Fibroblast of skin of back (primary cell): ENCODE results near the gene NEMP1.
A peak's percentile ranks its signal among the peaks of the same experiment; 100 is the strongest.
"Not testable (repeated sequence)": the region's sequence is repeated elsewhere in the genome, so short reads cannot be mapped to it uniquely, and the experiment has no call there.

ENCODE experiments used
- DNase-seq: peaks from one replicate; pipeline ENCODE4 v3.0.0-alpha.2; 2013

Gene NEMP1

DNA sequence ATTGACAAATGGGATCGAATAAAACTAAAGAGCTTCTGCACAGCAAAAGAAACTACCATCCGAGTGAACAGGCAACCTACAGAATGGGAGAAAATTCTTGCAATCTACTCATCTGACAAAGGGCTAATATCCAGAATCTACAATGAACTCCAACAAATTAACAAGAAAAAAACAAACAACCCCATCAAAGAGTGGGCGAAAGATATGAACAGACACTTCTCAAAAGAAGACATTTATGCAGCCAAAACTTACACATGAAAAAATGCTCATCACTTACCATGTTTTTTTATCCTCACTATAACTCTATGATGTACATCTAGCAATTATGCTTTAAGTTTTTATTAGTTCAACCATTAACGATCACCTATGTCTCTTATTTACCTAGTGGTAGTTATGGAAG is 24.7 kb downstream of the NEMP1 start:
- DNase-seq, result not testable (repeated sequence)

DNA sequence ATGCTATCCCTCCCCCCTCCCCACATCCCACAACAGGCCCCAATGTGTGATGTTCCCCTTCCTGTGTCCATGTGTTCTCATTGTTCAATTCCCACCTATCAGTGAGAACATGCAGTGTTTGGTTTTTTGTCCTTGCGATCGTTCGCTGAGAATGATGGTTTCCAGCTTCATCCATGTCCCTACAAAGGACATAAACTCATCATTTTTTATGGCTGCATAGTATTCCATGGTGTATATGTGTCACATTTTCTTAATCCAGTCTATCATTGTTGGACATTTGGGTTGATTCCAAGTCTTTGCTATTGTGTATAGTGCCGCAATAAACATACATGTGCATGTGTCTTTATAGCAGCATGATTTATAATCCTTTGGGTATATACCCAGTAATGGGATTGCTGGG is 25.4 kb downstream of the NEMP1 start:
- not testable (repeated sequence) for DNase-seq

DNA sequence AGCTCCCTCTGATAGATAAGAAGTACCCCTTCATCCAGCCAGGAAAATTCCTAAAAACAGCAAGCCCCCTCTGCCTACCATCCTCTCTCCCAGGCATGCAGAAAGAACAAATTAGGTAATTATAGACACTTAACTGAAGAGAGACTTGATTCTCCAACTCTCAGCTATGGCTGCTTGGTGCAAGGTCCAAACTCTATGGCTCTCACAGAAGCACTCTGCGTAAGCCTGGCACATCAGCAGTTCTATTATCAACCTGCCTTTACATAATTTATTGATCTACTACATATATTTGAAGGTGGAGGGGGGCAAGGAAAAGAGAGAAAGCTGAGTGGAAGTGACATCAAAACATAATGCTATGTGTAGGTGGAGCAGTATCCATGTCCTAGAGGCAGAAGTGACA is 27.6 kb downstream of the NEMP1 start:
- no peak for DNase-seq

DNA sequence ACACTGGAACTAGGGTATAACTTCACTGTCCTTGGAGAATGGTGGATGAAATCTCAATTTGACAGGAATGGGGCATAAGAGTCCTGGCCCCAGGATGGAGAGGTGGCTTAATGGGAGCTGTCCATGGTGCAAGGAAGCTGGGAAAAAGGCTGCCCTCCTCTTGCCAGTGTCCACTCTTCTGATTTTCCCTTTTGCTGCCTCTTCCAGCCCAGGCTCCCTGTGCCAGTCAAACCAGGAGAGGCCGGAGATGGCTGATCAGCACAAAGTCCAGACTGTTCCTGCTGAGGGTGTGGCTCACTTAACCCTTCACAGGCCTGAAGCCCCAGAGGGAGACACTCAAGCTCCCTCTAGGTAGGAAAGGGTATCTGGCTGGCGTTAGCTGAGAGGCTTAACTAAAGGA is 28.7 kb downstream of the NEMP1 start, which contains the start of gene MYO1A:
Gene MYO1A, minus strand, starts transcription at position 240 of the 400 bp plus-strand sequence. CDS start 1,806 bp downstream, outside the sequence.
- DNase-seq, result peak; percentile 23

DNA sequence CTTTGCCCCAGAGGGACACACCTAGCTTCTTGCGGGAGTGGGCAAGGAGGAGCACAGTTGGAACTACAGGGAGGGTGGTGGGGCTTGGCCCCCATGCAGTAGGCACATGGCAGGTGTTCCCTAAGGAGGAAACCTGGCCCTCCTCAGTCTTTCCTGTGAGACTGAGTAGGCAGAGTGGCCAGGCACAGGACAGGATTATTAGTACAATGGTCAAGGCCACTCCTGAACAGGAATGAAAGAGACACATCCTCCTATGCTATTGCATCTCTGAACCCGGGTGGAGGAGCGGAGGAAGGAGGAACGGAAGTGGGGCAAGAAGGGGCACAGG is 29.5 kb downstream of the NEMP1 start:
- no peak for DNase-seq

DNA sequence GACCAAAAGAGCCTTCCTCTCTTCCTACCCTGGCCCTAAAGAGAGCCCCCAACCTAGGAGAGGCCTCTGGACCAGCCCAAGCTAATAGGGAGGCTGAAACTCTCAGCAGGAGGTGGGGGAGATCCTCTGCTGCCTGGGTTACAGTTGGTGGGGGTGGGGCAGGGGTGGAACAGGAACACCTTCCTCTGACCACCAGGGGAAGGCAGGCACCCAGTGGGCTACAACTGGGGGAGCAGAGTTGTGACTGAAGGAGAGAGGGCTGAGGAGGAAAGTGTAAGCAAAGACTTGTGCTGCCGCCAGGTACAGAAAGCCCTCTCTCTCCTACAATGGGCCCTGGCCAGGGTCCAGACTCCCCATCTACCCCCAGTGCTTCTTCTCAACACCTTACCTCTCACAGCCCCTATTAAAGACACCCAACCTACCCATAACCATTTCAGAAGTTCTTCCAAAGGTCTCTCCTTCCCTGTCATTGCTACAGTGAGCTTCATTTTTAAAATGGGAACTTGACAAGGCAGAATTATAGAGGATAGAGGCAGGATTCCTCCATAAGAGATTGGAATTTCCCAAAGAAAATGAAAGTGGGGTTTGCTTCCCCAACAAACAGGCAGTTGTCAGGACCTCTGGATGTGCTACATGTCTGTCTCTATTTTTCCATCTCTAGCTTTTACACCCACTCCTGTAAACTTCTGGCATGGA is 30.0 kb downstream of the NEMP1 start:
- no peak for DNase-seq

DNA sequence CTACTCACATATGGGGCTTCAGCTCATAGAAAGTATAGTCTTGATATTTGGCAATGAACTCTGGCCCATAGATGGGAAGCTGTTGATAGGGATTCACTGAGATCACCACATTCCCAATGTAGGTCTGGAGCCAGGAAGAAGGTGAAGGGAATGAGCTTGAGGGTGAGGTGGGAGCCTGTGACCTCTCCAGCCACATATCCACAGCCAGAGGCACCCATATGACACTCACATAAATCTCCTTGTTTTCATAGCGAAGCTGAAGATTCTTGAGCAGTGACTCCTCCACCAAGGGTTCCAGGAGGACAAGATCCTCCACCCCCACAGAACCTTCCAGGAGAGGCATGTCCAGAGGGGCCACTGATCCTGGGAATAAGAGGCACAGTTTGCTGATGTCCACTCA is 30.6 kb downstream of the NEMP1 start:
- peak; percentile 55 for DNase-seq

DNA sequence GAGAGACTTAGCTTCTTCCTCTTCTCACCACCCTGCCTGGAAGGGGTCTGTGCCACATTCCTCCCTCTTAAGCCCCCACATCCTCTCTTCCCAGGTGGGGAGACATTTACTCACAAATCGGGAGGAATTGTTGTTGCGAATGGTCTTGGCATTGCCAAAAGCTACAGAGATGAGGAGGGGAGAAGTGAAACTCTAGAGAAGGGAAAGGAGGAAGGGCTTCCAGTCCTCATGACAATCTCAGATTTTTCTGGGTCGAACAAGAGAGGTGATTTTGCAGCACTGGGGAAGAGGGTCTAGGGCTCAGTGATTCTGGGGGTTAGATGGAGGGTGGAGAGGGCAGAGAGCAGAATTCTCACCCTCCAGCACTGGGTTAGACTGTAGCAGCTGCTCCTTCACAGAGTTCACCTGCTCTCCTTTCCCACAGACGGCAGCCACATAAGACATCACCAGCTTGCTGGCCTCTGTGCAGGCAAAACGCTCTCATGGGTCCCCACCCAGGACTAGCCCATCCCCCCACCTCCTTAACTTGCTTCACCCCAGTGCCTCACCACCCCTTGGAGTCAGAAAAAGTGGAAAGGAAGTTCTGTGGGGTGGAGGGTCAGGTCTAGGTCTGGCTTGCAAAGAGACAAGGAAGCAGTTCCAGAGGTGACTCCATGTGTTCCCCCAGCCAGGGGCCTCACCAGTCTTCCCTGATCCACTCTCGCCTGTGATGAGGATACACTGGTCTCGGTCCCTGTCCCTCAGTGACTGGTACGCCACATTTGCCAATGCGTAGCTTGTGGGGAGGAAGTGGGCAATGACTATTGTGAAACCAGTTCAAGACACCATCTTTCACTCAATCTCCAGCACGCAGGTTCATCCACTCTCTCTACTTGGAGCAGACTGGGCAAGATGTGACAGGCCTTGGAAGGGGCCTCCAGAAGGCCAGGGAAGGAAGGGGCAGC is 31.4 kb downstream of the NEMP1 start:
- DNase-seq, result no peak

DNA sequence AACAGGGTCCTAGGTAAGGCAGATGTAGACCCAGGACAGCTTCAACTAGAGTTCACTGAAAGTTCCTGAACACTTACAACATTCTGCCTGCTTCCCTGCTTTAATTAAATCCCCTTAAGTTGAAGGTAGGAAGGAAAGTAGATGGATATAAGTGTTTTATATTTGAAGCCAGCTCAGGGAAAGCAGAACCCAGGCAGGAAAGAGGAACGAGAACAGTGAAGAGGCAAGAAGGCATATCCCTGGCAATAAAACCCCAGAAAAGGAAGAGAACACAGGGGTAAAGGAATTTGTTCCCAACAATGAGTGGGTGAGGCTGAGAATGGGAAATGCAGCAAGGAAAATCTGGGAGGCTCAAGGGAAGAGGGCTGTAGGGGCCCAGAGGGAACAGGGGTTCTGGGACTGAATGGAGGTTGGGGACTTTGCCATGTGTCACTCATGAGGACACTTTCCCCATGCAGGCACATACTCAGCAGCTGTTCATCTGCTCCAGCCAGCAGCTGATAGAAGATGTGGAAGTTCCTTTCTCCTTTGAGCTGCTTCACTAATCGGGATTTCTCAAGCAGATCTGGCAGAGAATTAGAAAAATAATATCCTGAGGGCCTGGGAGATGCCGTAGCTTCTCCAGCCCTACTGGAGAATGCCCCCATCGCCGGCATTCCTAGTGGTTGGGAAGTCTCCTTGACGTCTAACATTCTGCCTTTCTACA is 32.4 kb downstream of the NEMP1 start:
- DNase-seq, result no peak

DNA sequence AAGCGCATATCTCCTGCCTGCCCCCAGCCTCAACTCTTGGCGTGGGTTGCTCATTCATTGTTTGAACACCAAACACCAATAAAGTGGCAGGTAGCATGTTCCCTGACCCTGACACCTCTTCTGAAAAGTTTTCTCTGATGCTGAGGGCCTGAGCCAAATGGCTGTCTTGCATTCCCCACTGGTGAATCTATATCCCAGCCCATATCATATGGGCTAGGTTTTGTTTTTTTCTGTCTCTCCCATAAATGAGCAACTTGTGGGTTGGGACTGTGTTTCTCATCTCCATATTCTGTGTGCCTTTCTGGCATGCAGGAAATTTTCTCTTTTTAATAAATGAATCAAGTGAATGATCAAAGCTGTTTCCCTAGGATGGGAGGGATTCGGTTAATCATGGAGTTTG is 33.7 kb downstream of the NEMP1 start:
- peak; percentile 9 for DNase-seq

DNA sequence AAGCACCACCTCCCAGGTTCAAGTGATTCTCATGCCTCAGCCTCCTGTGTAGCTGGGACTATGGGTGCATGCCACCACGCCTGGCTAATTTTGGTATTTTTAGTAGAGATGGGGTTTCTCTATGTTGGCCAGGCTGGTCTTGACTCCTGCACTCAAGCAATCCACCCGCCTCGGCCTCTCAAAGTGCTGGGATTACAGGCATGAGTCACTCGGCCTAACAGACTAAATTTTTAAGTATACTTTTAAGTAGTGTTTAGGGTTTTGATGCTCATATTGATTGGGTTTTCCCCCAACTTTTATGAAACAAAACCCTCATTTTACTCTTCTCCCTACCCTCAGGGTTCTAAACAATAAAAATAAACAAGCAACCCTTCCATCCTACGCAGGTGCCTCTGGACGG is 34.1 kb downstream of the NEMP1 start:
- no peak for DNase-seq

DNA sequence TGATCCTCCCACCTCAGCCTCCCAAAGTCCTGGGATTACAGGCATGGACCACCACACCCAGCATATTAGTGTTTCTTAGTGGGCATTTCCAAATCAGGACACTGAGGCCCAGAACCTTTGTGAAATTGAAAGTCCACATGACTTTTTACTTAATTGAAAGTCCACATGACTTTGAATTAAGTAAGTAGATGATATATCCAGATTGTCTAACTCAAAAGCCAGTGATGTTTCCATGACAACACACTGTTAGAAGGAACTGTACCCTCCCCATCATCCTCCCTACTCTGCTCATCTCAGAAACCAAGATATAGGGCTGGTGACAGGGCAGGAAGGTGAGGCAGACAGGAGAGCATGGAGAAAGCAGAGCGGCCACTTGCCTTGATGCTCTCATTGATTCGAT is 35.9 kb downstream of the NEMP1 start:
- DNase-seq, result no peak

DNA sequence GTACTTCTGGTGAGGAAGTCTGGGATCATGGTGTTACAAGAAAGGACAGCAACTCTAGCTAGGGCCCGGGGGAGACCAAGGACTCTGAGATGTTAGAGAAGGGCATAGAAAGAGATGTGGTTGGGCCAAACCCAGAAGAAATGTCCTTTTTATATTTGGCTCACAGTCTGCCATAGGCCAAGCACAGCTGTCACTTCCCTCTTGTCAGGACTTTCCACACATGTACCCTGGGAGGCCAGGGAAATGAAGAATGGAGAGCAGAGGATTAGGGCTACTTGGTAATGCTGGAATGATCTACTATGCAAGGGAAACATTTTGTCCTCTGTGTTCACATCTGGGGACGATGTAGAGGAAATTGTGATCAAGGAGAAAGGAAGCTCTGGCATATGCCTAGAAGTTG is 37.8 kb downstream of the NEMP1 start:
- no peak for DNase-seq

DNA sequence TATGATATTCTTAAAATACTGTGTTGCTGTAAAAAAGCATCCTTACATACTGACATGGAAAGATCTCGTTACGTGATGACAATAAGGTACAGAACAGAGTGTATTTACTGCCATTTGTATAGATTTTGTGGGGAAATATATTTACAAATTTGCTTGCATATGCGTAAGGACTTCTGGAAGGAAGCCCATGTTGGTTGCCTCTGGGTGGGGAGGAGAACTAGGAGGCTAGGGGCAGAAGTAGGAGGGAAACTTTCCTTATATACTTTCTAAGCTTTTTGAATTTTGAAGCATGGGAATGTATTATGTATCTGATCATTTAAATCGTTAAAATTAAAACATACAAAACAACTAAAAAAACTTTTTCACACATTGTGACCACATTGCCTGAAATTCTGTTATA is 38.4 kb downstream of the NEMP1 start:
- DNase-seq, result no peak

DNA sequence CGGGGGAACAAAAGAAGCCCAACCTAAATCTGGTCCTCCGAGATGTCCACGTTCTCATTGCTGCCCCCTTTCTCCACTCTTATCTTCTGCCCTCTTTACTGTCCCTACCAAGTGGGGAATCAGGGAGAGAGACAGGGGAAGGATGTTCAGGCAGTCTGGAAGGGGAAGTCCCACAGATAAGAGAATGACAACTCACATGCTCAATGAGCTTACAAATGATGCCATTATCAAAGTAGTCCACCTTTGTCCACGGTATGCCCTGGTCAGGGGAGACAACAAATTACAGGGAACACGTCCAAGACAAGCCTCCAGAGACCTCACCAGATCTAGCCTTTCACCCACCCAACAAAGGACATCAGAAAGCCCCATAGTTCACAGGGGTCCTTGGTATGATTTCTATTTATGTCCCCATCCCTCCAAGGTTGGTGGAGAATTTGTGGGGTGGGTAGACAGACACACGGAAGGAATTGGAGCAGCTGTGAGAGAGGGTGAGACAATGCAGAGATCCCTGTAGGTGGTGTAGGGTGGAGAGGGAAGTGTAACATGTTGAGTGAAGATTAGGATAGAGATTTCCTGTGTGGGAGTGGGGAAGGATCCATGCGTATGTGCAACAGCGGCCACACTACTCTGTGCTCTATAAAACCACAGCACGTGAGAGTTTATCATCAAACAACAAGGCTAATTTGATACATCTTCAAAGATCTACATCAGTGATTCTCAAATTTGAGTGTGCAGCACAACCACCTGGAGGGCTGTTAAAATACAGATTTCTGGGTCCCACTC is 39.4 kb downstream of the NEMP1 start:
- DNase-seq, result no peak

DNA sequence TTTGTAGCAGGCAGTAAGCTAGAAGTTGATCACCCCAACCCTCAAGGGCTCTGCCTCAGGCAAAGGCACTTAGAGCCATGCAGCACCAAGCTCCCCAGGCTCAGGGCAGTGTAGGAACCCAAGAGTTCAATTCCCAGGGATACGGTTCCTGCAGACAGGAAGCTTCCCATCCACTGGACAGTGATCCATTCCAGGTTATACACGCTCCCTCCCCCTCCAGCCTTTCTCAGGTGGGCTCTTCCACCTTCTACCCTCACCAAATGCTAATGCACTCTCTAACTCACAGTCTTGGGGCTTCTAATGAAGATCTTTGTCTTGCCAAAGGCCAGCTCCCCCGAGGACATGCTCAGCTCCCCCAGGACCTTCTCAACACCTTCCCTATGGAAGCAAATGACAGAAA is 41.3 kb downstream of the NEMP1 start:
- DNase-seq, result no peak

DNA sequence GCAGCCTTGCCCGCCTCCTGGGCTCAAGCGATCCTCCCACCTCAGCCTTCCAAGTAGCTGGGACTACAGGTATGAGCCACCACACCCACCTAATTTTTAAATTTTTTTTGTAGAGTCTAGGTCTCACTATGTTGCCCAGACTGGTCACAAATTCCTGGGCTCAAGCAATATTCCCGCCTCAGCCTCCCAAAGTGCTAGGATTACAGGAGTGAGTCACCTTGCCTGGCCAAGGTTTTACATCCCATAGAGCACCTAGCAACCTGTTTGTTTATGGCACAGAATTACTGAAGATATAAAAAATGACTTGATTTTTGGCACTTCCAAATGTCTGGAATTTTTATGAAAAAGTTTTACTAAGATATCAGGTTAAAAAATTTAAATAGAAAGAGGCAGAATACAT is 45.2 kb downstream of the NEMP1 start:
- DNase-seq, result no peak

DNA sequence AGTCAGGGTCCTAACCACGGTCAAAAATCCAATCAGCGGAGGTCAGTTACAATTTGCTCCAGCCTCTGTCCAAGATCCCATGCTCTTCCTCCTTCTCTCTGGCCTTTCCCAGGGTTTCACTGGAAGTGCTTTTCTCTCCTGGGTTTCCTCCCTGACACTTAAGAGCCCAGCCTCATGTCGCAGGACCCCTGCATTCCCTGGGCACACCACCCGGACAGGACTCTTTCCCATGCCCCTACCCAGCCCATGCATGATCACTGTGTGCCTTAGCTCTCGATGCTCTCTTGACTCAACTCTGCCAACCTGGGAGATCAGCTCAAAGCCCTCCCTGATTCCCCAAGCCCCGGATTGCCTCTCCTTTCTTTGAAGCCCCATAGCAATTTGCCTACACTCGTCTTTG is 46.8 kb downstream of the NEMP1 start:
- DNase-seq, result no peak

DNA sequence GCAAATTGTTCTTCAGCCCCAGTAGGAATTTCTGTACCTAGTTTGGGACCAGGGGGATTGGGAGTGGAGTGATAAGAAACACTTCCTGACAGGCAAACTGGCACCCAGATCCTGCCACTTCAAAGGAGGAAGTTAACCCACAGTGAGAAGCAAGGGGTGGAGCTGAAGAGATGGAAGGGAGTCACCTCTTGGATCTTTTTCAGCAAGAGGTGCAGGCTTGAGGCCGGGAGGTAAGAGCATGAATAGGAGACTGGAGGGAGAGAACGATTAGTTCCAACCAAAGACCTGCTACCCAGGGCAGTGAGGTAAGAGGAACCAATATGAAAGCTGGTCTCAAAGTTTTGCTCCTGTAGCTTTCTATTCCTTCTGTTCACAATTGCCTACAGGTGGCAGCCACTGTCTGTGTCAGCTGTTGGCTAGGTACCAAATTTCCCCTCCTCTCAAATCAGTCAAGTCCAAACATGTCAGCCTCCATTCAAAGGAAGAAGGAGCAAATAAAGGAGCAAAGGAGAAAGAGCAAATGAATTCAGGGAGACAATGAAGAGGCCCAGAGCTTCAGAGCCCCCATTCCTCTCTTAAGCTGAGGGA is 47.4 kb downstream of the NEMP1 start:
- DNase-seq, result no peak

DNA sequence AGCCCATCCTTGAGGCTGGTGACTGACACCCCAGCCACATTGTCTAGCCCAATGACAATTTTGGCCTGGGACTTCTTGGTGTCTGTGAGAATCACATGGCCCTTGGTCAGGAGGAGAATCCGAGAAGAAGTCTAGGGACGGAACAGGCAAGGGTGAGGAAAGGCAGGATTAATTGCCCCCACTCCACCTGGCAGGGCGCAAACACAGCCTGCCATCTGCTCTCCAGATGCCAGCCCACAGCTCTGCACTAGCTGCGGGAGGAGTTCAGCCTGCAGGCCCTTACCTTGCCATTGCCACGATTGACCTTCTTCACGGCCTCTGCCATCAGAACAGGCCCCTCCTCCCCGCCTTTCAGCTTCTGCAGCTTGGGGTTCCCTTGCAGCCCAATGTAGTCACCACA is 49.1 kb downstream of the NEMP1 start:
- no peak for DNase-seq

DNA sequence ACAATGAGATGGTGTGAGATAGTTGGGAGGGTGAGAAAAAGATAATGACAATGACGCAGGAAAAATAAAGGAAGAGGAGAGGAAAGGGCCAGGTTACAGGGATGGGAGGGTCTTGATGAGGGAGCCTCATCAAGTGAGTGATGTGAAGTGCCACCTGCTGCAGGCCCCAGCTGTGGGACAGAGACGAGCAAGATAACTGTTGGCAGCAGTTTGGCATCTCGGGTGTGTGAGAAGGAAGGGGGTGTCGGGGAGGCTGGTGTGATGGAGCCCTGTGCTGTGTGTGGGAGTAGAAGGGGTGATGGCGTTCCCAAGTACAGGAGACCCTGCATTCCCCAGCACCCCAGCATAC is 50.8 kb downstream of the NEMP1 start:
- DNase-seq, result no peak
